Activated CD8-positive, alpha-beta T cell treated with anti-CD3 and anti-CD28 coated beads for 36 hours (primary cell): ENCODE data around the gene ISCU. TPM values are rescaled to one million over a fixed set of nuclear protein-coding genes. Genes with fewer than 3 reads are reported as not detected.

Experiments
- ATAC-seq: fragments of 200-7000 bp; cut with Tn5 transposase; one replicate; pipeline ENCODE4 v1.10.0; 2021; ENCODE audit warnings: mild to moderate bottlenecking, moderate library complexity
- CTCF ChIA-PET: fragments of 350-600 bp; sonication (Branson Sonifier 250); formaldehyde crosslinking; loops from one replicate; lab custom pipeline; 2021; ENCODE audit warnings: antibody characterized with exemption; lab: Charles Lee
- POLR2A ChIA-PET: fragments of 350-600 bp; sonication (Branson Sonifier 250); formaldehyde crosslinking; loops from one replicate; lab custom pipeline; 2021; ENCODE audit warnings: antibody characterized with exemption; lab: Charles Lee
- DNase-seq: peaks from one replicate; pipeline ENCODE4 v3.0.0-alpha.2; 2020
- H3K27ac Mint-ChIP-seq: one replicate; pipeline ENCODE4 v1.8.0; 2021; ENCODE audit warnings: mild to moderate bottlenecking, mixed read lengths
- H3K27me3 Mint-ChIP-seq: one replicate; pipeline ENCODE4 v1.8.0; 2021; ENCODE audit warnings: mixed read lengths
- H3K36me3 Mint-ChIP-seq: one replicate; pipeline ENCODE4 v1.8.0; 2021; ENCODE audit warnings: low read depth, mixed read lengths
- H3K4me1 Mint-ChIP-seq: one replicate; pipeline ENCODE4 v1.8.0; 2021; ENCODE audit warnings: low read depth, mixed read lengths
- H3K4me3 Mint-ChIP-seq: one replicate; pipeline ENCODE4 v1.8.0; 2021; ENCODE audit warnings: mild to moderate bottlenecking, moderate library complexity, mixed read lengths
- H3K9me3 Mint-ChIP-seq: one replicate; pipeline ENCODE4 v1.8.0; 2021; ENCODE audit warnings: mixed read lengths
- CTCF ChIP-seq: fragments of 200-600 bp; IDR thresholded peaks from one replicate; pipeline ENCODE4 v1.8.0; 2022; ENCODE audit warnings: antibody characterized with exemption, mild to moderate bottlenecking
- intact Hi-C: fragments of 100-400 bp; cut with micrococcal nuclease; formaldehyde crosslinking; loops from one replicate; pipeline ENCODE4 v1.10.0; 2022
- total RNA-seq, 2 experiments: library from RNA; stranded (reverse); gene quantifications; one replicate each; pipeline ENCODE4 v1.2.3, GENCODE V29; 2021

Gene ISCU
- total RNA-seq, 2 experiments from 2014 or later: 69.4 to 70.5 TPM

DNA sequence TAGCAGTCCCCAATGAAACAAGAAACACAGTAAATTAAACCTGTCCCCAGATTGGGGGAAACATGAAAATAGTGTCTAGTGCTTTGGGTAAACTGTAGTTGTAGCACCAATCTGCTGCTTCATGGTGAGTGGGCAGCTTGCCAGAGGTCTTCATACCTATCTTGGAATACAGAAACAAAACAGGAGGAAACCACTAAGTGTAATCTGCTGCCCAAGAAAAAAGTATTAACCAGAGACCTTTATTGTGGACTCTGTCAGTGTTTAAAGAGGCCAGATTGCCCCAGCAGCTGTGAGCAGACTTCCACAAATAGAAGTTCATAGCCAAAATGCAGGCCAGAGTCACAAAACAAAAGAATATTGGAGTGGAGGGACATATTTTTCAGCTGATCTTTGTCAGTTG lies 2.3 kb downstream of the ISCU start:
- no peaks in the 10 kb centered on the region for H3K9me3 Mint-ChIP-seq
- intact Hi-C loops: loop anchor here (5.0 to 10.0 kb wide), 2 partner anchors 238 to 390 kb away; no protein-coding TSS in a partner anchor

GRCh38 chr12:108565146-108565545 lies 2.8 kb downstream of the ISCU start:
- Mint-ChIP-seq H3K9me3 (no peaks in the 10 kb centered on the region), H3K27me3 (no peaks in the 10 kb centered on the region), H3K27ac (peak overlapping the region; percentile 100), H3K36me3 (peaks cover 56% of the 10 kb centered on the region), H3K4me3 (no peak overlapping the region), H3K4me1 (peaks cover 59% of the 10 kb centered on the region)
- intact Hi-C loops: loop anchor here (10.0 kb wide), 1 partner anchor 390 kb away; no protein-coding TSS in a partner anchor
- POLR2A ChIA-PET: interaction anchor here (6.7 to 14.9 kb wide), 2 partner anchors 52 to 65 kb away, joined by 78 to 225 read pairs; partner anchors contain the start of gene SELPLG
- DNase-seq (no peak), ATAC-seq (no peak)
- TF ChIP-seq CTCF: no peak
- CTCF ChIA-PET: interaction anchor here (0.6 to 24.3 kb wide), 10 partner anchors 8 to 386 kb away, joined by 3 to 645 read pairs (median 10); partner anchors contain the start of gene SELPLG

More for the DNA sequence above, 2.3 kb downstream of the ISCU start:
- TF ChIP-seq CTCF: no peak
- Mint-ChIP-seq H3K27me3 (no peaks in the 10 kb centered on the region), H3K27ac (peak overlapping the region; percentile 100), H3K36me3 (peaks cover 58% of the 10 kb centered on the region), H3K4me3 (no peak overlapping the region), H3K4me1 (peaks cover 59% of the 10 kb centered on the region)
- CTCF ChIA-PET: interaction anchor here (0.6 to 24.3 kb wide), 10 partner anchors 9 to 386 kb away, joined by 3 to 645 read pairs (median 10); partner anchors contain the start of gene SELPLG
- ATAC-seq: no peak
- no peak for DNase-seq
- POLR2A ChIA-PET: interaction anchor here (6.7 to 14.9 kb wide), 2 partner anchors 53 to 66 kb away, joined by 78 to 225 read pairs; partner anchors contain the start of gene SELPLG

DNA sequence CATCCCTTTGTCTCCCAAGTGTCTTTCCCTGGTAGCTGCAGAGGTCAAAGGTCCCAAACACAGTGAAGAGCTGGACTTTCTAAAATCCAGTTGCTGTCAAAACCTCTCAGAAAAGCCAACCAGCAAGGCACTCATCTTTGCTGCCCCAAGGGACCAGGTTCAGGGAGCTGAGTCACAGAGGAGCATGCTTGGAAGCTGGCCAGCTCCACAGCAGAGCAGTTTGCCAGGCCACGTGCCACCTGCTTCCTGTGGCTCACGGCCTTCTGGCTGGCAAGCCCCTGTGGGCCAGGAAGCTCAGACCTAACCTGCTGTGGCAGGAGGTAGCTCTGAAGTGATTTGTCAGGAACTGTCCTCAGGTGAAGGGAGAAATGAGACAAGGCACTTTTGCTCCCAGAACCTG lies 3.6 kb downstream of the ISCU start:
- Mint-ChIP-seq H3K27me3 (no peaks in the 10 kb centered on the region), H3K9me3 (no peaks in the 10 kb centered on the region), H3K36me3 (peaks cover 57% of the 10 kb centered on the region), H3K27ac (peak overlapping the region; percentile 75), H3K4me3 (no peak overlapping the region), H3K4me1 (peaks cover 67% of the 10 kb centered on the region)
- peak; percentile 81 for DNase-seq
- ChIA-PET POLR2A (interaction anchor here (0.5 to 14.9 kb wide), 4 partner anchors 52 to 258 kb away, joined by 3 to 225 read pairs (median 42); partner anchors contain the start of gene SELPLG), CTCF (interaction anchor here (1.6 to 24.3 kb wide), 6 partner anchors 50 to 238 kb away, joined by 6 to 645 read pairs (median 28); partner anchors contain the start of gene SELPLG)
- intact Hi-C loops: loop anchor here (10.0 kb wide), 1 partner anchor 389 kb away; no protein-coding TSS in a partner anchor
- no peak for ATAC-seq
- TF ChIP-seq CTCF: no peak

- peaks cover 57% of the 10 kb centered on the region for H3K36me3 Mint-ChIP-seq
- no peak for TF ChIP-seq CTCF
- intact Hi-C loops: loop anchor here (10.0 kb wide), 1 partner anchor 388 kb away; no protein-coding TSS in a partner anchor
- ChIA-PET CTCF (interaction anchor here (1.6 to 24.3 kb wide), 6 partner anchors 49 to 237 kb away, joined by 6 to 645 read pairs (median 28); partner anchors contain the start of gene SELPLG), POLR2A (interaction anchor here (0.5 to 14.9 kb wide), 4 partner anchors 51 to 258 kb away, joined by 3 to 225 read pairs (median 42); partner anchors contain the start of gene SELPLG)
- H3K4me1 Mint-ChIP-seq: peaks cover 70% of the 10 kb centered on the region
- no peak for ATAC-seq
- DNase-seq: no peak
- no peak overlapping the region for H3K4me3 Mint-ChIP-seq
- no peaks in the 10 kb centered on the region for H3K27me3 Mint-ChIP-seq
- no peaks in the 10 kb centered on the region for H3K9me3 Mint-ChIP-seq
- H3K27ac Mint-ChIP-seq: peak overlapping the region; percentile 75
Observed at GRCh38 chr12:108566452-108566851, 4.1 kb downstream of the ISCU start.
